GM12875 (cell line): ENCODE measurements around the gene DIP2C.

Experiments used
- H3K4me3 ChIP-seq: one replicate; pipeline ENCODE4 v1.5.1; 2011; ENCODE audit warnings: low read depth, low read length, control low read depth
- CTCF ChIP-seq: IDR thresholded peaks from 2 replicates; pipeline ENCODE4 v1.5.1; 2011; ENCODE audit warnings: low read depth, mild to moderate bottlenecking, control low read depth, inconsistent platforms, low read length, moderate library complexity, borderline replicate concordance; ENCODE audit not compliant: insufficient read depth

The DIP2C gene

GRCh38 chr10:341081-341740 is 348.3 kb downstream of the DIP2C start:
- TF ChIP-seq CTCF = no peak
- H3K4me3 ChIP-seq = no peak overlapping the region

- H3K4me3 ChIP-seq = no peak overlapping the region
- no peak for TF ChIP-seq CTCF
Measured at GRCh38 chr10:340646-341045, 348.8 kb downstream of the DIP2C start.

GRCh38 chr10:339038-339391 is 350.5 kb downstream of the DIP2C start:
- no peak overlapping the region for H3K4me3 ChIP-seq
- no peak for TF ChIP-seq CTCF

- H3K4me3 ChIP-seq = no peak overlapping the region
- no peak for TF ChIP-seq CTCF
Measured at GRCh38 chr10:338171-339037, 351.1 kb downstream of the DIP2C start.

- TF ChIP-seq CTCF = no peak
- H3K4me3 ChIP-seq = no peak overlapping the region
Measured at GRCh38 chr10:336247-336646, 353.2 kb downstream of the DIP2C start.

GRCh38 chr10:335151-335800 is 354.2 kb downstream of the DIP2C start:
- H3K4me3 ChIP-seq = no peak overlapping the region
- no peak for TF ChIP-seq CTCF
